KMS-11 (cell line): ENCODE results near the gene PHF14.

Experiments
- H2AFZ ChIP-seq: fragments of 200-600 bp; sonication (generic); 2 replicates; pipeline ENCODE4 v1.6.1; 2016; ENCODE audit warnings: antibody characterized with exemption, mixed run types, low read depth
- H3K27ac ChIP-seq: fragments of 200-600 bp; sonication (generic); 2 replicates; pipeline ENCODE4 v1.6.1; 2016; ENCODE audit warnings: mild to moderate bottlenecking, mixed run types
- H3K27me3 ChIP-seq: fragments of 200-600 bp; sonication (generic); 2 replicates; pipeline ENCODE4 v1.6.1; 2017; ENCODE audit warnings: mild to moderate bottlenecking, low read depth, mixed run types, moderate library complexity; ENCODE audit not compliant: insufficient read depth
- H3K36me3 ChIP-seq: fragments of 200-600 bp; sonication (generic); 2 replicates; pipeline ENCODE4 v1.6.1; 2017; ENCODE audit warnings: mild to moderate bottlenecking, mixed run types; ENCODE audit not compliant: insufficient read depth
- H3K4me1 ChIP-seq: fragments of 200-600 bp; sonication (generic); 2 replicates; pipeline ENCODE4 v1.6.1; 2016; ENCODE audit warnings: mild to moderate bottlenecking, low read depth, mixed run types; ENCODE audit not compliant: poor library complexity, severe bottlenecking
- H3K4me2 ChIP-seq: fragments of 200-600 bp; sonication (generic); 2 replicates; pipeline ENCODE4 v1.7.0; 2016; ENCODE audit warnings: mild to moderate bottlenecking, mixed run types
- H3K4me3 ChIP-seq: fragments of 200-600 bp; sonication (generic); IDR thresholded peaks from 2 replicates; pipeline ENCODE4 v1.6.1; 2017; ENCODE audit warnings: low read depth, low read length, mixed read lengths; ENCODE audit not compliant: insufficient read depth
- H3K79me2 ChIP-seq: fragments of 200-600 bp; sonication (generic); 2 replicates; pipeline ENCODE4 v1.6.1; 2016; ENCODE audit warnings: low read depth, mixed run types; ENCODE audit not compliant: insufficient read depth
- H3K9ac ChIP-seq: fragments of 200-600 bp; sonication (generic); 2 replicates; pipeline ENCODE4 v1.6.1; 2016; ENCODE audit warnings: mild to moderate bottlenecking, mixed run types
- H4K20me1 ChIP-seq: fragments of 200-600 bp; sonication (generic); 2 replicates; pipeline ENCODE4 v1.6.1; 2016; ENCODE audit warnings: mild to moderate bottlenecking, mixed run types; ENCODE audit not compliant: insufficient read depth
- CTCF ChIP-seq: fragments of 200-600 bp; sonication (generic); conservative IDR thresholded peaks from 2 replicates; pipeline ENCODE4 v1.6.1; 2017; ENCODE audit warnings: low read depth, mild to moderate bottlenecking, antibody characterized with exemption, low read length, moderate library complexity, mixed read lengths

The PHF14 gene

GRCh38 chr7:11195502-11195901 is 221.8 kb downstream of the PHF14 start:
- no peak overlapping the region for H3K4me2 ChIP-seq
- H3K27ac ChIP-seq: no peak overlapping the region
- TF ChIP-seq CTCF: no peak
- H2AFZ ChIP-seq: no peak overlapping the region
- H3K79me2 ChIP-seq: no peaks in the 10 kb centered on the region
- H3K36me3 ChIP-seq: no peaks in the 10 kb centered on the region
- no peaks in the 10 kb centered on the region for H3K4me1 ChIP-seq
- H4K20me1 ChIP-seq: no peaks in the 10 kb centered on the region
- no peak overlapping the region for H3K9ac ChIP-seq
- no peak overlapping the region for H3K4me3 ChIP-seq
- H3K27me3 ChIP-seq: no peaks in the 10 kb centered on the region

- no peak for TF ChIP-seq CTCF
- Histone ChIP-seq H3K4me1 (no peaks in the 10 kb centered on the region), H3K4me2 (no peak overlapping the region), H3K27me3 (no peaks in the 10 kb centered on the region), H4K20me1 (no peaks in the 10 kb centered on the region), H3K27ac (no peak overlapping the region), H3K9ac (no peak overlapping the region), H3K36me3 (no peaks in the 10 kb centered on the region), H3K79me2 (no peaks in the 10 kb centered on the region), H2AFZ (no peak overlapping the region), H3K4me3 (no peak overlapping the region)
These were observed 222.5 kb downstream of the PHF14 start for GRCh38 chr7:11196143-11196542.

- Histone ChIP-seq H3K4me1 (no peaks in the 10 kb centered on the region), H3K36me3 (no peaks in the 10 kb centered on the region), H3K27ac (no peak overlapping the region), H2AFZ (no peak overlapping the region), H3K4me2 (no peak overlapping the region), H3K9ac (no peak overlapping the region), H3K79me2 (no peaks in the 10 kb centered on the region), H3K27me3 (no peaks in the 10 kb centered on the region), H3K4me3 (no peak overlapping the region), H4K20me1 (no peaks in the 10 kb centered on the region)
- TF ChIP-seq CTCF: no peak
These were observed 229.6 kb downstream of the PHF14 start for GRCh38 chr7:11203224-11203623.

GRCh38 chr7:11203683-11204082 is 230.0 kb downstream of the PHF14 start:
- Histone ChIP-seq H3K4me3 (no peak overlapping the region), H3K4me2 (no peak overlapping the region), H3K36me3 (no peaks in the 10 kb centered on the region), H3K79me2 (no peaks in the 10 kb centered on the region), H4K20me1 (no peaks in the 10 kb centered on the region), H3K27me3 (no peaks in the 10 kb centered on the region), H2AFZ (no peak overlapping the region), H3K4me1 (no peaks in the 10 kb centered on the region), H3K9ac (no peak overlapping the region), H3K27ac (no peak overlapping the region)
- no peak for TF ChIP-seq CTCF
